ENCODE data around the gene SDF4.
A peak's percentile ranks its signal among the peaks of the same experiment; 100 is the strongest.

SDF4 gene

DNA sequence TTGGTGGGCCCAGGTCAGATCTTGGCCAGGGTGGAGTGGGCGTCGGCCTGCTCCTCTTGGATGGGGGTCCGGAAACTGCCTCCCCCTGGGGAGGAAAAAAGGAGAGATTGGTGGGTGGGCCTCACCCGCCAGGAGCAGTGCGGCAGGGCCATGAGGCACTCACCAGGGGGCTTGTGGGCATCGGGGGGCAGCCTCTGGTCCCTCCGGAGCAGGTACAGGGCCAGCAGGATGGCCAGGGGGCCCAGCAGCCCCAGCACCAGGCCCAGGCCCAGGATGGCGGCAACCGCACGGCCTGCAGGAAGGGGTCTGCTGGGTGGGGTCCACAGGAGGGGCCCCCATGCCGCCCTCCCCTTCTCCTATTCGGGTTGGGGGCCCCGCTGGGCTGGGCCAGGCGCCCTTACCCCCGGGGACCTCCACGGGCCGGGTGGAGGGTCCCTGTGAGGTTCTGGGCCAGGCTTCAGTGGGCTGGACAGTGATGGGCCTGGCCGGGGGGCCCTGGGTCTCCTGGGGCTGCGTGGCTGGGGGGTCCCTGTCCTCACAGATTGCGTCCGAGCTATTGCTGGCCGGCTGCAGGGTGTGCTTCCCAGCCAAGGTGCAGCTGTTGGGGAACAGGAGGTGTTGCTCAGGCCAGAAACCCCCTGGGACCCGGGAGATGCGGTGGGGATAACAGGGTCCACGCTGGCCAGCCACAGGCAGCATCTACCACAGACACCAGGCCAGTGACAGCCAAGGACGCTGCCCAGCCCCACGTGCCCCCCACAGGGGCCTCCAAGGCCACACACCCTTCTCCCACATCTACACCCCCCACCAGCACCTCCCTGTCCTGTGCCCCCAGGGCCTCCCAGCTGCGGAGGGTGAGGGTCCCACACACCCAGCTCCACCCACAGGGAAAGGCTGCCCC lies 20.0 kb downstream of the SDF4 start:
- no peak for DNase-seq (ENCODE audit: low read depth)

DNA sequence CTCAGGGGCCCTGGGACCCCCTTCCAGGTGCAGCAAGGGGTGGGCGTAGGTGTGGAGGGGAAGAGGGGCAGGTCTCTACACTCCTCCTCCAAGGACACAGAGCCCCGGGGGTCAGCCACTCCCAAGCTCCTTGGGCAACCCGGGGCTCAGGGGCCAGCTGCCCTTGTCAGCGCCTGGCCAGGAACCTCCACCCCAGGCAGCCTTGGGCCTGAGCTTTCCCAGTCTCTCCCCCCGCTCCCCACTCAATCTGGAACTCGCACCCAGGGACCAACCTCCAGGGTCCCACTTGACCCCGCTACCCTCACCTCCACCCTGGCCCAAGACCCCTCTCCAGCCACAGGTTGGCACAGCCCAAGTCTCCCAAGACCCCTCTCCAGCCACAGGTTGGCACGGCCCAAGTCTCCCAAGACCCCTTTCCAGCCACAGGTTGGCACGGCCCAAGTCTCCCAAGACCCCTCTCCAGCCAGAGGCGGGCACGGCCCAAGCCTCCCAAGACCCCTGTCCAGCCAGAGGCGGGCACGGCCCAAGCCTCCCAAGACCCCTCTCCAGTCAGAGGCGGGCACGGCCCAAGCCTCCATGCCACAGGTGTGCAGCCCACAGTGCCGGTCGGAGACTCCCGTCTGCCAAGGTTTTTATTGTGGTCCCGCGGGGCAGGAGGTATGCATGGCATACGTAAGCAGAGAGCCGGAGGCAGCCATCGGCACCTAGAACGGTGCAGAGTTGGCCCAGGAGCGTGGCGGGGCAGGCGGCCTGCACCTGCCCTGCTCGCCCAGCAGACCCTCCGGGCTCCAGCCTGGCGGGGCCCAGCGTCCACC lies 20.9 kb downstream of the SDF4 start:
- no peak for DNase-seq (ENCODE audit: low read depth)

DNA sequence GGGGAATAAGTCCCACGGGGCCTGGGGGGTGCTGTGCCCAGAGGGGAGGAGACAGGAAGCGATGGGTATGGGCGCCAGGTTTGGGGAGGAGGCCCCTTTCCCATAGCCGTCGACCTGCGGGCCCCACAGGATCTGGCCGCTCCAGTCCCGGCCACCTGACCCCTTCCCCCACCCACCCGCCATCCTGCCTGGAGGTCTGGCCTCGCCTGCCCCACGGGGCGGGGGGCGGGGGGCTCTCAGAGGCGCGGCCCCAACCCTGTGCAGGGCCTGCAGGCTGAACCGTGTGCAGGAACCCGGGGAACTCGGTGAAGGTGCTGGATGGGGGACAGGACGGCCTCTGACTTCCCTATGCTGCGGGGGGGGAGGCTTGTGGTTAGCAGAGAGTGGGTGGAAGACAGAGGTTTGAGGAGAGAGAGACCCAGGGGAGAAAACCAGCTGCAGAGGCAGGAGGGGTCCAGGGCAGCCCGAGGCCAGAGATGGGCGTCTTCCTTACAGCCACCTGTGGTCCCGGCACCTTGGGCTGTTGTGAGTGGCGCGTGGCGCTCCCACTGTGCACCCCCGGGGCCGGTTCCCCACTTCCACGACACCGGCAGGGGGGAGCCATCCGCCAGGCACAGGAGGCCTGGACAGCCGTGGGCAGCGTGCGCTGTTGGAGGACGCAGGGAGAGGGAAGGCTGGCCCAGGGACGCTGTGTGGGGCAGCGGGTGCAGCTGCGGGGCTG lies 22.9 kb downstream of the SDF4 start:
- peak; percentile 21 for DNase-seq (ENCODE audit: low read depth)

DNA sequence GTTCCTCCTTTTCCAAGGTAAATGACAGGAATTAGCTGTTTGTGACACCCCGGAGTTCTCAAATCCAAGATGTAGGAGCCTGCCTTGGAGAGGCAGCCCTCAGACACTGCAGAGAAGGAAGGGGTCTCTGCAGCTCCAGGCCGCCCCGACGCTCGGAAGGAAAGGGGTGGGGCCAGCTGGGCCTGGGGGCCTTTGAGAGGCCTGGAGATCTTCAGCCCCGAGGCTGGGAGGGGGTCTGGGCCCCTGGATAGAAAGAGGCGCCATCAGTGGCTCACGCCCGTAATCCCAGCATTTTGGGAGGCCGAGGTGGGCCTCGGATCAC lies 24.3 kb downstream of the SDF4 start:
- no peak for DNase-seq (ENCODE audit: low read depth)

DNA sequence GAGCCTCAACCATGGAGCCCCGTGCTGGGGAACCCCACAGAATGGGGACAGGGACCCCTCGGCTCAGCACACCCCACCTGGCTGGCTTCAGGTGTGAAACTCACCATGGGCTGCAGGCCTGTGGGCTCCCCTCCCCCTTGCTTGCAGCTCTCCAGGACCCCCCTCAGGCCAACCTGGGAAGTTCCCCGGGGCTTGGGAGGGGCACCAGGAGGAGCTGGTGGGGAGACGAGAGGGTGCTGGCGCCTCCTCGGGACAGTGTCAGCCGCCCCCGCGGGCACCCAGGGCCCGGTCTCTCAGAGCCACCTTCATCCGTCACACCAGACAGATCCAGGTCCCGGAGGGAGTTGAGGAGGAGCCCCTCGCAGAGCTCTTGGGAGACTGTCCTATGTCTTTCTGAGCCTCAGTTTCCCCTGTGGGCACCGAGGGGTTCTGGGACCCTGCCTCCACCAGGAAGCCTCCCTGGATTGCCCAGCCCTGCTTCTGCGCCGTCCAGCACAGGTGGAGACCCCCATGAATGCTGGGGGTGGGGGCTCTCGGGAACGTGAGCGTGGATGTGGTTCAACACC lies 24.8 kb downstream of the SDF4 start:
- no peak for DNase-seq (ENCODE audit: low read depth)

DNA sequence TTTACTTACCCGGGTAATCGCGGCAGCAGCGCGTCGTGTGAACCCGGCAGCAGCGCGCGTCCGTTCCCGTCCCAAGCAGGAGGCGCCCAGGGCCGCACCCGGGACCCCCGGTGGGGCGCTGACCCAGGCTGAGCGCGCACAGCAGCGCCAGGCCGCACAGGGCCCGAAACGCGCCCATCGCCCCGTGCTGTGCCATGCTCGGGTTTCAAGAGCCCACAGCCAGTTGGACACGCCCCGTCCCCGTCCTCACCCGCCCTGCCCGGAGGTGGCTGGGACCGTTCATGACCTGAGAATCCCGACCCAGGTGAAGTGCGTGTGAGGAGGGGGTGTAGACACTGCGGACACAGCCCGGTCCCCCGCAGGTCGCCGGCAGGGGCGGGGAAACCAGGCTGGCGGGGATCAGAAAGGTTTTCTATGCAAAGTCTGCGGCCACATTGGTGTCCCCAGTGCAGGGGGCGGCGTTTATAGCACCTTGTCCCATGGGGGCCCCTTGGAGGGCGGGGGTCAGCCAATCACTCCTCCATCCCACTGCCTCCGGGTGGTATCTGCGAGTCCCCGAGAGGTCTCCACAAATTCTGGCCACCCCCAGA lies 25.3 kb downstream of the SDF4 start, which contains the start of gene TNFRSF18:
TSS of gene TNFRSF18 (minus strand) at position 217 of the 590 bp plus-strand sequence. CDS start at position 196, 21 bp downstream.
- no peak for DNase-seq (ENCODE audit: low read depth)

DNA sequence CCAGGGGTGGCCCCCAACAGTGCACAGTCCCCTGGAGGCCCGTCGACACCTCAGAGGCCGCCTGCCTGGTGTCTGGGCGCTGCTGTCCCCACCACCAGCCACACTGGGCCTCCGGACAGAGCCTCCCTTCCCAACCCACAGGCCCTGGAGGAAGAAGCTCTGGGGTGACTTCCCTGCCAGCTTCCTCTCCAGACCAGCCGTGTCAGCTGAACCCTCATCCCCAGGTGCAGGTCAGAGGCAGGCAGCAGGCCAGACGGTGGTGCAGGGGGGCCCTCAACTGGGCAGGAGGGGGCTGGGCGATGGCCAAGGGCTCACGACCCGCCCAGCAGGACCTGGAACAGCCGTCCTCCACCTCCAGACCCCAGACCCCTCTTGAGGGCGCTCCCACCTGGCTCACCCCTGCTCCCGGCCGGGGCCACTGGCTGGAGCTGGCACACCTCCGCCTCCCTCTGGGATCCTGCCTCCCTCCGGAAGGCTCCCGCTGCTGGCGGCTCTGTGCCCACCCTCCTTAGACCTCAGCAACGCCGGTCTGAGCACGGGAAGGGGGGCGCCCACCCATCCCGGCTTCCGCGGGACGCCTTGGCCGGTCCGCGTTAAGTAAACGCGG lies 25.9 kb downstream of the SDF4 start:
- no peak for DNase-seq (ENCODE audit: low read depth)

DNA sequence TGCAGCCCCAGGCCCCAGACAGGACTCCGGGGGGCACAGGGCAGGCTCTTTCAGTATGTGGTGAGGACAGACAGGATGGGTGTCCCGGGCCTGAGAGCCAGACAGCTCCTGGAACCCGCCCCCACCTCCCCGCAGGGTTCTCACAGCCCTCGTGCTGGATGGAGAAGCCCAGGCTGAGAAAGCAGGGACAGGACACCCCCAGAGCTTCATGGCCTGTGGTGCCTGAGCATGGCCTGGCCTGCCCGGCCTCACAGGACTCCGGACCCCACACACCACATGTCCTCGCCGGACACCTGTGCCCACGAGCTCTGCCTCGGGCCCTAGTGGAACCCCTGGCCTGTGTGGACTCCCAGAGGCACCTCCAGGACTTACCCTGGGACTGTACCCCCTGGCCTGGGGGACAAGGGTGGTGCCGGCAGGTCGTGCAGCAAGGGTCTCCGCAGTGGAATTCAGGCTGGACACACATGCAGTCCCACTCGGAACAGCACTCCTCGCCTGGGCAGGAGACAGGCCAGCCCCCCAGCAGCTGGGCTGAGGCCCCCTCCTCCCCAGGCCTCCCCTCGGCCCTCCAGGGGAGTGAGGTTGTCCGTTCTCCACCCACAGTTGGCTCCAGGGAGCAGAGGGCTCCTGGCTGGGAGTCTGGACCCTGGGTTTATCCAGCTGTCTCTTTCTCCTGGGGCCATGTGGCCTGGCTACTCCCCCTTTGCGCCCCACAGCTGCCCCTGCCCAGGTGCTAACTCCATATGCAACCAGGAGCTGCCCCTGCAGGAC lies 26.6 kb downstream of the SDF4 start:
- no peak for DNase-seq (ENCODE audit: low read depth)

DNA sequence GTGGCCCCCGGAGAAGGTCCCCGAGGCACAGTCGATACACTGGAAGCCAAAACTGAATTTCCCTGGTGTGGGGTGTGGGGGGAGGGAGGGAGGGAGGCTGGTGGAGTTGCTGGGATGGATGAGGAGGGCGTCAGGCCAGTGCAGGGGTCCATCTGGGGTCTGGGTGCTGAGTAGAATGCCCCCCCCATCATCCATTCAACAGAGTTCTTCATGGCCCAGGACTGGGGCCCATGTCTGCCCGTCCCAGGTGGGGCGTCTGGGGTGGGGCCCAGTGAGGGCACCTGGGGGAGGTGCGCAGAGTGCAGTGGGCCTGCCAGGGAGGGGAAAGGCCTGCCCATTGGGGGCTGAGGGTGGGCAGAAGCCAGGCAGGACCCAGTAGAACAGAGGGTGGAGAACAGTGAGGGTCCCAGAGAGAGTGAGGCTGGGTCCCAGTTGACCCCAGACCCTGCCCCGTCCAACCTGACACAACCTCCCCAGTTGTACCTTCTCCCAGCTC lies 27.3 kb downstream of the SDF4 start:
- DNase-seq (ENCODE audit: low read depth) = no peak

DNA sequence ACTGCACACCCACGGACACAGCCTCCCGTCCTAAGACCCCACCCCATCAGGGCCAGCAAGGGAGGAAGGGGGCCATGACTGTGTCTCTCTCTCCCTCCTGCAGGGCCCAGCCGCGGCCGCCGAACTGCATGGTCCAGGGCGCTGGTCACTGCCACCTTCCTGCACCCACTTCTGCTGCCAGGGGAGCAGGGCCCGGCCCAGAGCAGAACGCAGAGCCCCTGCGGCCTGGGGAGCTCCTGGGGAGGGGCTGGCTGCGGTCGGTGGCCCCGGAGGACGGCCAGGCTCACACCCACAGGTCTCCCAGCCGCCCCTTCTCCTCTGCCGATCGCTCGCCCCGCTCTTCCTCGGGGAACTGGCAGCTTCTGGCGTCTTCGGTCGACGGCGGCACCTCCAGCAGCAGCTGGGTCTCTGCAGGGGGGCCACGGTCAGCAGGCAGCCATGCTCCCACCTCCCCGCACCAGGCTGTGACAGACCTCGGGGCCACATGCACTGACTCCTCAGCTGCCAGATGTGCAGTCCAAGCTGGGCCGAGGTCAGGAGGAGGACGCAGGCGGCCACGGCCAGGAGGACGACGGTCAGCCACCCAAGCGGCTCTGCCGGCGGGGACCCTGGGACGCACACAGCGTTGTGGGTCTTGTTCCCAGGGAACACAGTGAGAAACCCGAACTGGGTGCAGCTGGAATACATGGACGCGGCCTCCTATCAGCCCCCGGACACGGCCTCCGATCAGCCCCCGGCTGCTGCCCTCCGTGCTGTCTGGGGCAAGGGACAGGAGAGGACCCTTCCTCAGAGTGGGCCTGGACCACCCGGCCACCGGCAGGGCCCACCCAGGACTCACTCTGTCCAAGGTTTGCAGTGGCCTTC lies 28.0 kb downstream of the SDF4 start:
- no peak for DNase-seq (ENCODE audit: low read depth)

DNA sequence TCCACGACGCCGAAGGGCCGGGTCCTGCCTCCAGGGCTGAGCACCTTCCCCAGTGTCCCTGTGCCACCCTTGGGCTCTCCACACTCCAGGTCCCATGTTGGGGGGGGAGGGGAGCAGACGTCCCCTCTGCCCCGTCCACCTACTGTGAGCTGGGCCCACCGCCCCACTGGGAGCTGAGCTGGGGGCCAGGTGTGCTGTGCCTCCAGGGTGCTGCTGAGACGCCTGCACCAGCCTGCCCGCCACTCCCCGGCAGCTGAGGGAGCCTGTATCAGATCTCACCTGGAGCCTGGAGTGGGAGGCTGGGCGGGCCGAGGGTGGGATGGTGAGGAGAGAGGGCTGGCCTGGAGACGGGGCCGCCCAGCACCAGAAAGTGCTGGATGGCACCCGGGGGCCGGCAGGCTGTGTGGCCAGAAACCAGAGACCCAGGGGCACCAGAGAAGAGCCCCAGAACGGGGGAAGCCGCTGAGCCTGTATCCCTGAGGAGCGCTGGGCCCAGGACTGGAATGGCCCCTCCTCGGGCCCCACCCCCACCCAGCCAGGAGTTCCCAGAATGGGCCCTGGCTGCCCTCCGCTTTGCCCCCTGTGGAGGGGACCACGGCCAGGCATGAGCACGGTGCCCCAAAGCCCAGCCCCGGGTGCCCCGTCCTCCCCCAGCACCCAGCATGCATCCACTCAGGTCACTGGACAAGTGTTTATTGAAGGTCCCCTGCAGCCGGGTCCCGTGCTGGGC lies 28.8 kb downstream of the SDF4 start:
- no peak for DNase-seq (ENCODE audit: low read depth)

DNA sequence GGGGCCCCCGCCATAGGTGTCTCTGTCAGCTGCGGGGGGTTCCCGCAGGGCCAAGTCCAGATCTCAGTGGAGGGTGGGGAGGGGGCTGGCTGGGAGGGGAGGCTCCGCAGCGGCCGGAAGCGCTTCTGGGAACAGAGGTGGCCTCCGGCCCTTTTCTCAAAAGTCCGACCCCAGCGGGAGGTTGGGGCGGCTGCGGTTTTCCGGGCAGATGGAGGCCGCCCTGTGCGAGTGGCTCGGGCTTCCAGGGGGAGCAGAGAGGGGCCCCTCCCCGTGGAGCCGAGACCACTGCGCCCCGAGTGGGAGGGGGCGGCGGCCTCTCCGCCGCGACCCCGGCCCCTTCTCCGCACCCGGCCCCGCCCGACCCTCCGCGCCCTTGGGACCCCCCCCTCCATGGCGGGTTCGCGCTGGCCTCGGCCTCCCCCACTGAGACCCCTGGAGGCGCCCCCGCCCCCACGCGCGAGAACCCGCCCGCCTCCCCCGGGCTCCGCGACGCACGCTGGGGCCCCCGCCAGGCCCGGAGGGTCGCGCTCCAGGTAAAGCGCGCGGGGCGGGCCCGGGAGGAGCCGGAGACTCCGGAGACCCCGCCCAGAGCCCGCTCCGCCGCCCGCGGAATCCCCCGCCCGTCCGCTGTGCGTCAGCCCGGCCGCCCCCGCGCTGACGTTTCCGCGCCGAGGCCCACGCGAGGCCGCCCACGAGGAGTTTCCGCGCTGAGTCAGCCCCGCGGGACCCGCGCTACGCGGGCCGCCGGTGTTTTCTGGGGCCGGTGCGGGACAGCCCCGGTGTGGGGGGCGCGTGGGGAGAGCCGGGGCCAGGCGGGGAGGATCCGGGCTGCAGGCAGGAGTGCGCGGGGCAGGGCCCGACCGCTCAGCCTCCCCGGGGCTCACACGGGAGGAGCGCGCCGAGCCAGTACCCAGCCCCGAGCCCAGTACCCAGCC lies 30.7 kb downstream of the SDF4 start:
- peak; percentile 64 for DNase-seq (ENCODE audit: low read depth)

DNA sequence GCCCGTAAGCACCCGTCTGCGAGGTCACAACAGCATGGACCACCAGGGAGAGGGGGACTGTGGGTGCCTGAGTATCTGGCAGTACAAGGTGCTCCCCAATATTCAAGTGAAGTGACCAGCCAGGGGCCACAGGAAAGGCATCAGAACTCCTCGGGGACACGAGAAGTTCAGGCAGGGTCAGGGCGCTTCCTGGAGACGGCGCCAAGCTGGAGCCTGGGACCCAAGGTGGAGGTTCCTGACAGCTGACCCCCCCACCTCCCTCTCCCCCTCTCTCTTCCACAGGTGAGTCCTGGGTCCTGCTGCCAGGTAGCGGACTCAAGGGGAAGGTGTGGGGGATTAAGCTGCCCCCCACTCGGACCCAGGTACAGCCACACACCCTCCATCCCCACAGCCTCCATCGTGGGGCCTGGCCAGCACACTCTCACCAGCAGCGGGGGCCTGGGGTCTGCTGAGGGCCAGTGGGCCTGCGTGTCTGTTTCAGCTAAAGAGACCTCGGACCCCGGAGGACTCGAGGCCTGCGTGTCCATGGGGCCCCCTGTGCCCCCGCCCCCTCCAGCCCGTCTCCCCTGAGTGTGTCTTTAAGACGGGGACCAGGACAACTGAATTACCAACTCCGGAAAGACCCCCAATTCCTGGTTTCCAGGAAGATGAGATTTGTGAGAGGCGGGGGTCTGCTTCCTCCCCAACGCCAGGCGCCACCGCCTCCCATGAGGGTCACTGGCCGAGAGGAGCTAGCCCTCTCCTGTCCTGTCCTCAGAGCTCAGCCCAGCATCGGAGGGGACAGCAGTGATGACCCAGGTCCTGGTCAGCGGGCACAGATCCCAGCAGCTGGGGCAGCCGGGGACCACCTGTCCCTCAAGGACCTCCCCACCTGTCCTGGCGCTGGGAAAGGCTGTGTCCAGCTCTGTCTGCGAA lies 31.6 kb downstream of the SDF4 start:
- no peak for DNase-seq (ENCODE audit: low read depth)

DNA sequence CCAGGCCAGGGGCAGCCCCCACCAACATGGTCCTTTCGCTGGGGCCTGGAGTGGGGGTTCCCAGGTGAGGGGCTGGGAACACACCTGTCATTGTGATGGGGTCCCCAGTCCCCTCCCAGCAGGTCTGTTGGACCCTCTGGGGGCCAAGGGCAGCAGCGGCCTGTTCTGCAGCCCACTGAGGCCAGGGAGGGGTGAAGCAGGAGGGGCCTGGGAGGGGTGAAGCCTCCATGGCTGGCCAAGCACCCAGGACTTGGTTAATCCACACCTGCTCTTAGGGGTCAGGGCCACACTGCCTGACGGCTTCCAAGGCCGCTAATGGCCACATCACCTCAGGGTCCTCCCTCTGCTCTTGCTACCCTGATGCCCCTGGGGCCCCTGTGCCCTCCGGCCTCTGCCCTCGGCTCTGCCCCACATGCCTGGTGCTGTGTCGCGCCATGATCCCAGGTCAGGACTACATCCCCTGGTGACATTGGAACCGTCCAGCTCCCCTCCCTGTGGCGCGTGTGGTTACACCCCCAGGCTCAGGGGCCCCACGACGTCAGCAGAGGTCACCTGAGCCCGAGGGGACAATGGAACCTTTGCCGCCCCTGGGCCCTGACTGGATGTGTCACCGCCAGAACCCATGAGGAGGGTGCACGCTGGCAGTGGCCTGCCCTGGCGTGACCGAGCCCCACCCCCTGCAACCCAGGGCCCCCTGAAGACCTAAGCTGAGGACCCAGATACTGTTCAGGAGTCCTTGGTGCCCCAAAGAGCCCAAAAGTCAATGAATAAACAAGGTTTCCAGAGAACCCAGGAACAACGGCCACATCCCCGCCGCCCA lies 32.5 kb downstream of the SDF4 start:
- DNase-seq (ENCODE audit: low read depth) = no peak

DNA sequence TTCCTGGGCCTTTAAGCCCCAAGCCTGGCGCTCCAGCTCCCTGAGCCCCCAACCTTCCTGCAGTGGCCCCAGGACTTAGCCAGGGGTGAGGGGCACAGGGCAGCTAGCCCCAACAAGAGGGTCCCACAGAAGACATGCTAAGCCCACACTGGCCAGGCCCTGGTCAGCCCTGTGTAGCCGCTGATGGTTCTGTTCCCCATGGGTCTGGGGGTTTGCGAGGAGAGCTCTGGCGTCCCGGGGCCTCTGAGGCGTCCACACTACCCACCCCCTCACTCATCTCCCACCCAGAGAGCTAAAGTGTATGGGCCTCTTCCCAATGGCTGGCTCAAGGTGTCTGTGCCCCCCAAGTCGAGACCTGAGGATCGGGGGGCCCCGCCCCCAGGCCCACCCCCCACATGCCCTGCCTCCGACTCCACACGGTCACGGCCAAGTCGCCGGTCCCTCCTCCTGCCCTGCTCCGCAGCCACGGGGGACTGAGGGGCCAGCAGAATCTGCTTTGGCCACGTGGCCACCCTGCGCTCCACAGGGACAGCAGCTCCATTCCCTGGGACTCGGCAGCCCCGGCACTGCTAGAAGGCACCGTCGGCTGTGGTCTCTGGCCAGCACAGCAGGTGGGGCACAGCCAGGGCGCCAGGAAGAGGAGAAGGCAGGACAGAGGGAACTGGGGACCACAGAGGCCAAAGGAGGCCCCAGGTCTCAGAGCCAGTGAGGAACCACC lies 33.2 kb downstream of the SDF4 start:
- DNase-seq (ENCODE audit: low read depth) = no peak

Measured in iris pigment epithelial cell (primary cell).